H1 (cell line): Measurements from ENCODE around the gene NPTXR. TPM values are rescaled to one million over a fixed set of nuclear protein-coding genes. Genes with fewer than 3 reads are reported as not detected.

ENCODE experiments used
- CTCF ChIA-PET: fragments of 300-600 bp; sonication (Branson Sonifier 250); formaldehyde crosslinking; loops from one replicate; lab custom pipeline; 2021; ENCODE audit not compliant: partially characterized antibody; lab: Charles Lee
- POLR2A ChIA-PET: fragments of 300-600 bp; sonication (Branson Sonifier 250); formaldehyde crosslinking; loops from one replicate; lab custom pipeline; 2021; ENCODE audit warnings: inconsistent platforms; ENCODE audit not compliant: partially characterized antibody; lab: Charles Lee
- DNase-seq, 2 experiments: peaks; one replicate each; pipeline versions ENCODE4 v3.0.0 to v3.0.0-alpha.2; 2010 to 2022; ENCODE audit warnings: low spot score in 2 of 2, low read depth in 1 of 2, mixed read lengths in 1 of 2
- FAIRE-seq: peaks from 2 replicates; lab custom pipeline; 2011; peaks lifted over from hg19 to GRCh38; lab: Jason Lieb, UNC
- H2AFZ ChIP-seq: 2 replicates; pipeline ENCODE4 v1.8.1; 2012; ENCODE audit warnings: low read length, inconsistent platforms
- H2AK5ac ChIP-seq: 2 replicates; pipeline ENCODE4 v1.6.1; 2013; ENCODE audit warnings: low read depth, low read length
- H2BK120ac ChIP-seq: replicated peaks from 2 replicates; pipeline ENCODE3; 2013; ENCODE audit warnings: low read depth, low read length, inconsistent platforms
- H2BK12ac ChIP-seq: 2 replicates; pipeline ENCODE4 v1.6.1; 2013; ENCODE audit warnings: low read depth, low read length
- H2BK15ac ChIP-seq: 2 replicates; pipeline ENCODE4 v1.6.1; 2013; ENCODE audit warnings: low read length
- H2BK20ac ChIP-seq: 2 replicates; pipeline ENCODE4 v1.6.1; 2013; ENCODE audit warnings: low read length
- H2BK5ac ChIP-seq: 2 replicates; pipeline ENCODE4 v1.6.1; 2013; ENCODE audit warnings: low read depth, low read length
- H3K14ac ChIP-seq: 2 replicates; pipeline ENCODE4 v1.6.1; 2013; ENCODE audit warnings: inconsistent platforms; ENCODE audit not compliant: insufficient read length
- H3K18ac ChIP-seq: 2 replicates; pipeline ENCODE4 v1.6.1; 2013; ENCODE audit warnings: low read length; ENCODE audit errors: extremely low read depth
- H3K23ac ChIP-seq: 2 replicates; pipeline ENCODE4 v1.6.1; 2013; ENCODE audit warnings: inconsistent platforms; ENCODE audit not compliant: insufficient read length
- H3K23me2 ChIP-seq: 2 replicates; pipeline ENCODE4 v1.6.1; 2013; ENCODE audit warnings: low read depth, low read length
- H3K27ac ChIP-seq: 2 replicates; pipeline ENCODE4 v1.6.1; 2011; ENCODE audit warnings: low read depth, low read length, inconsistent platforms
- H3K27me3 ChIP-seq, 4 experiments: replicated peaks in 1 of 4; 1 replicate in 1 of 4; 2 replicates in 3 of 4; pipeline versions ENCODE4 v1.6.1 to v1.8.1; 2011 to 2013; ENCODE audit warnings: low read length in 3 of 4, mild to moderate bottlenecking in 3 of 4, inconsistent platforms in 2 of 4, mixed read lengths in 2 of 4, moderate library complexity in 1 of 4; ENCODE audit not compliant: control insufficient read depth in 3 of 4, insufficient read depth in 3 of 4; ENCODE audit errors: extremely low read depth in 1 of 4
- H3K36me3 ChIP-seq, 4 experiments: 2 replicates each; pipeline versions ENCODE4 v1.6.1 to v1.8.1; 2011 to 2013; ENCODE audit warnings: mild to moderate bottlenecking in 4 of 4, low read length in 3 of 4, moderate library complexity in 2 of 4, control low read depth in 1 of 4, inconsistent platforms in 1 of 4; ENCODE audit not compliant: insufficient read depth in 4 of 4, control insufficient read depth in 2 of 4
- H3K4ac ChIP-seq: replicated peaks from 2 replicates; pipeline ENCODE3; 2013; ENCODE audit warnings: low read length, low read depth, mixed read lengths, inconsistent platforms; ENCODE audit not compliant: insufficient read length
- H3K4me1 ChIP-seq, 4 experiments: replicated peaks in 1 of 4; 1 replicate in 1 of 4; 2 replicates in 3 of 4; pipeline versions ENCODE4 v1.6.1 to v1.8.1; 2011 to 2013; ENCODE audit warnings: low read length in 3 of 4, inconsistent platforms in 2 of 4, mixed read lengths in 1 of 4; ENCODE audit not compliant: insufficient read depth in 4 of 4, control insufficient read depth in 3 of 4
- H3K4me2 ChIP-seq, 2 experiments: 2 replicates each; pipeline versions ENCODE4 v1.6.1 to v1.8.1; 2011 to 2013; ENCODE audit warnings: low read depth in 2 of 2, low read length in 2 of 2, control low read depth in 1 of 2, inconsistent platforms in 1 of 2, mild to moderate bottlenecking in 1 of 2; ENCODE audit not compliant: insufficient read depth in 1 of 2
- H3K4me3 ChIP-seq, 4 experiments: fragments of 200-600, 300-600 bp in 1 of 4; sonication (generic), shearing (Covaris generic), sonication (Bioruptor Twin) in 1 of 4; 2 replicates each; pipeline versions ENCODE4 v1.5.1 to v1.8.1; 2011 to 2016; ENCODE audit warnings: low read length in 4 of 4, low read depth in 3 of 4, control low read depth in 2 of 4, inconsistent platforms in 2 of 4, mild to moderate bottlenecking in 2 of 4, mixed read lengths in 1 of 4, moderate library complexity in 1 of 4; ENCODE audit not compliant: insufficient read depth in 2 of 4; ENCODE audit errors: extremely low read depth in 1 of 4
- H3K56ac ChIP-seq: replicated peaks from 2 replicates; pipeline ENCODE3; 2013; ENCODE audit warnings: low read depth, mild to moderate bottlenecking, mixed read lengths, low read length, inconsistent platforms; ENCODE audit not compliant: insufficient read length
- H3K79me1 ChIP-seq: 2 replicates; pipeline ENCODE4 v1.6.1; 2013; ENCODE audit warnings: low read depth, low read length, control low read depth
- H3K79me2 ChIP-seq, 2 experiments: 2 replicates each; pipeline versions ENCODE4 v1.6.1 to v1.8.1; 2012 to 2013; ENCODE audit warnings: low read length in 2 of 2, mild to moderate bottlenecking in 2 of 2, inconsistent platforms in 1 of 2; ENCODE audit not compliant: insufficient read depth in 2 of 2, control insufficient read depth in 1 of 2
- H3K9ac ChIP-seq, 4 experiments: replicated peaks in 1 of 4; 1 replicate in 1 of 4; 2 replicates in 3 of 4; pipeline versions ENCODE4 v1.6.1 to v1.8.1; 2011 to 2013; ENCODE audit warnings: low read depth in 3 of 4, low read length in 3 of 4, control low read depth in 2 of 4, mild to moderate bottlenecking in 2 of 4, moderate library complexity in 2 of 4, inconsistent platforms in 1 of 4; ENCODE audit errors: extremely low read depth in 1 of 4
- H3K9me3 ChIP-seq, 2 experiments: 2 replicates each; pipeline versions ENCODE4 v1.6.1 to v1.8.1; 2012 to 2013; ENCODE audit warnings: mild to moderate bottlenecking in 2 of 2, moderate library complexity in 2 of 2, control low read depth in 1 of 2, inconsistent platforms in 1 of 2, low read depth in 1 of 2, low read length in 1 of 2, mixed read lengths in 1 of 2; ENCODE audit not compliant: insufficient read depth in 2 of 2
- H4K20me1 ChIP-seq, 2 experiments: replicated peaks in 1 of 2; 2 replicates each; pipeline versions ENCODE3 to v1.8.1; 2011 to 2013; ENCODE audit warnings: inconsistent platforms in 2 of 2, low read length in 2 of 2, mild to moderate bottlenecking in 1 of 2; ENCODE audit not compliant: insufficient read depth in 2 of 2, control insufficient read depth in 1 of 2
- H4K5ac ChIP-seq: 2 replicates; pipeline ENCODE4 v1.6.1; 2013; ENCODE audit warnings: low read length, low read depth, mixed read lengths, inconsistent platforms; ENCODE audit not compliant: insufficient read length
- H4K8ac ChIP-seq: 2 replicates; pipeline ENCODE4 v1.8.0; 2013; ENCODE audit warnings: mild to moderate bottlenecking, moderate library complexity, low read length, inconsistent platforms; ENCODE audit not compliant: insufficient read depth; ENCODE audit errors: extremely low read depth
- H4K91ac ChIP-seq: replicated peaks from 2 replicates; pipeline ENCODE3; 2013; ENCODE audit warnings: low read length, mixed read lengths, inconsistent platforms; ENCODE audit not compliant: insufficient read length
- KDM5A ChIP-seq: fragments of 200-600 bp; IDR thresholded peaks from 2 replicates; pipeline ENCODE4 v1.7.1; 2012; ENCODE audit warnings: mild to moderate bottlenecking, low read length, inconsistent platforms, mixed read lengths
- RBBP5 ChIP-seq: IDR thresholded peaks from 2 replicates; pipeline ENCODE4 v1.7.1; 2012; ENCODE audit warnings: low read depth, mild to moderate bottlenecking, inconsistent platforms, low read length, moderate library complexity, borderline replicate concordance
- WGBS, 2 experiments: shearing (Covaris generic) in 1 of 2; methylation state at CpG; one replicate each; pipeline versions ENCODE4 v1.1.6 to v1.1.7; 2013 to 2015; ENCODE audit warnings: low lambda C conversion rate in 2 of 2, mixed read lengths in 2 of 2, inconsistent platforms in 1 of 2, low coverage in 1 of 2, missing lambda C conversion rate in 1 of 2; ENCODE audit not compliant: insufficient replicate concordance in 2 of 2, insufficient coverage in 1 of 2, insufficient read length in 1 of 2; ENCODE audit errors: extremely low coverage in 1 of 2, missing lambda C conversion rate in 1 of 2; 5-methylcytosine and 5-hydroxymethylcytosine counted together
- polyA plus RNA-seq, 7 experiments: library from polyadenylated mRNA; depleted of rRNA in 3 of 7; stranded (reverse) in 5 of 7; unstranded in 2 of 7; fragments of >200 nt in 5 of 7; fragments of 200-250 nt in 2 of 7; gene quantifications; 1 replicate in 5 of 7; 2 replicates in 1 of 7; 4 replicates in 1 of 7; pipeline versions ENCODE4 v1.2.1 to v1.2.3, GENCODE V29; 2011 to 2013; ENCODE audit warnings: missing spikeins in 2 of 7, mixed read lengths in 2 of 7
- total RNA-seq: library from RNA; stranded (reverse); fragmentation: NEBNext Ultra II Directional; extraction: Animal tissue kit (Norgen Biotek cat#: 25700); gene quantifications from 2 replicates; pipeline ENCODE4 v1.2.1, GENCODE V29; 2021

Gene NPTXR
- total and polyA plus RNA-seq, 2 of the 8 experiments (the other 6 are each of a cell fraction or from before 2014, with no cell fraction given): 3.7 to 6.4 TPM

DNA sequence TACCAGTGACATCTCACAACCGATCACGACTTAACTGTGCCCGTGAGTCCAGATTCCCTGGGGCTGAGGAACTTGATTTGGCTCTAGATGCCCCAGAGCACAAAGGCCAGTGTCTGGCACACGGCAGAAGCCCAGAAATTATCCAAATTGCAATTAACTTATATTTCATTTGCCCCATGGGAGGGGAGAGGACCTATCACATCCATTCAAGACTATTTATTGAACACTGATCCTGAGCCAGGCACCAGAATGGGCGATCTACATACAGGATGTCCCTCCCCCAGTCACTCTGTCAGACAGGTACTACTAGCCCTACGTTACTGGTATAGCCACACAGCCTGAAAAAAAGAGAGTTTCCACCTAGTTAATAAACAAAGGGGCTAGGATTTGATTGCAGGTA is 55.0 kb downstream of the NPTXR start:
- no peak overlapping the region for H3K14ac ChIP-seq
- no peak overlapping the region for H3K23ac ChIP-seq
- 88% methylated on average over 6 of the region's 6 CpGs; no CpG with 5 or more reads in 1 of the 2 experiments for WGBS, 2 experiments
- no peak overlapping the region for H3K4me3 ChIP-seq
- peaks cover 0 to 4% (median 0%) of the 10 kb centered on the region in 4 experiments; a peak in 2 of 7 replicates for H3K4me1 ChIP-seq
- no peaks in the 10 kb centered on the region for H3K79me2 ChIP-seq
- H2BK20ac ChIP-seq: no peak overlapping the region
- H3K79me1 ChIP-seq: no peaks in the 10 kb centered on the region
- H4K5ac ChIP-seq: no peak overlapping the region
- H3K9ac ChIP-seq: no peak overlapping the region
- no peak overlapping the region for H3K56ac ChIP-seq
- H2BK12ac ChIP-seq: no peak overlapping the region
- no peaks in the 10 kb centered on the region for H3K36me3 ChIP-seq
- no peak overlapping the region for H2BK15ac ChIP-seq
- no peaks in the 10 kb centered on the region; a peak in 1 of 7 replicates for H3K27me3 ChIP-seq
- no peak overlapping the region for H4K91ac ChIP-seq
- H3K4me2 ChIP-seq: no peak overlapping the region
- H2AFZ ChIP-seq: no peak overlapping the region
- H2BK120ac ChIP-seq: no peak overlapping the region
- TF ChIP-seq KDM5A (no peak), RBBP5 (no peak)
- peaks cover 5% of the 10 kb centered on the region for H3K23me2 ChIP-seq
- no peak overlapping the region for H3K18ac ChIP-seq
- peaks cover 0 to 3% of the 10 kb centered on the region in 2 experiments for H4K20me1 ChIP-seq
- FAIRE-seq (no peak), DNase-seq (no peak)
- H3K9me3 ChIP-seq: no peaks in the 10 kb centered on the region
- no peak overlapping the region for H4K8ac ChIP-seq
- no peak overlapping the region for H2BK5ac ChIP-seq
- CTCF ChIA-PET: interaction anchor here (4.4 kb wide), 1 partner anchor 20 kb away, joined by 33 read pairs; no protein-coding TSS in a partner anchor
- POLR2A ChIA-PET: no interaction called here
- H3K27ac ChIP-seq: no peak overlapping the region
- no peak overlapping the region for H2AK5ac ChIP-seq
- H3K4ac ChIP-seq: no peak overlapping the region
